Measurements from ENCODE around the gene SORCS1.

The SORCS1 gene

GRCh38 chr10:106780632-106781031 is 383.9 kb downstream of the SORCS1 start:
- intact Hi-C loops (cut with micrococcal nuclease), result no loop called here
- Mint-ChIP-seq H3K9me3 (no peaks in the 10 kb centered on the region), H3K36me3 (ENCODE audit: low read depth) (no peaks in the 10 kb centered on the region), H3K27ac (no peak overlapping the region), H3K4me3 (no peak overlapping the region), H3K27me3 (peaks cover 8% of the 10 kb centered on the region), H3K4me1 (ENCODE audit: low read depth) (no peaks in the 10 kb centered on the region)

DNA sequence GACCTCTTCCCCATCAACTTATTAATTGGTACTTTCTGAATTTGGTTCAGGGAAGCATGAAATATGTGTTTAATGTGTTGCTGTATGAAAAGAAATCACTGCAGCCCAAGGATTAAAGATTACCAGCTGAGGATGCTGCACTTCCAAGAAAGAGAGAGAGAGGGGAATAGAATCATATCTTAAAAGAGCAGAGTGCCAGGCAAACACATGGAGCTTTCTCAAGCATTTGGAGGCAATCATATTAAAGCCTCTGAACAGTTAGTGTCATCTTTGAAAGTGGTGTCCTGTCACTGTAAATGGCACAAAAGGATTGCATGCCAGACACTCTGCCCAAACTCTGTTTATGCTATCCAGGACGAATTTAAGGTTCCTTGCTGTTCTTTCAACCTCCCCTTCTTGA is 386.7 kb downstream of the SORCS1 start:
- Mint-ChIP-seq H3K27ac (no peak overlapping the region), H3K36me3 (ENCODE audit: low read depth) (no peaks in the 10 kb centered on the region), H3K4me1 (ENCODE audit: low read depth) (no peaks in the 10 kb centered on the region), H3K9me3 (no peaks in the 10 kb centered on the region), H3K27me3 (peaks cover 11% of the 10 kb centered on the region), H3K4me3 (no peak overlapping the region)
- intact Hi-C loops (cut with micrococcal nuclease), result no loop called here

DNA sequence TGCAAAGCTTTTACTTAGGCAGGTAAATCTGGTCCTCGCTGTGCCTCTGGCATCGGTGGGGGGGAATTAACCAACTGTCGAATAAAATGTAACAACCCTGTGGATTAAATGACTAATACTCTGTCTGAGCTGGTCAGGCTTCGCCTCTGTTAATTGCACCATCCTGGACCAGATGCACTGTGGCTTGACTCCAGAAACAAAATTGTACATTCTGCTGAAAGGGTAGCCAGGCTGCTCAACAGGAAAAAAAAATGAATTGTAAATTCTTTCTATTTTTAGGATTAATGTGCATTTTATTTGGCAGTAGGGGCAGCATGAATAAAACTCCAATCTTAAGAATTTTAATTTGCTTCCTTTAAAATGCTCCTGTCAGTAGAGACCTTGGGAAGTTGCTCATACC is 389.4 kb downstream of the SORCS1 start:
- intact Hi-C loops (cut with micrococcal nuclease), result no loop called here
- H3K27ac Mint-ChIP-seq, result no peak overlapping the region

DNA sequence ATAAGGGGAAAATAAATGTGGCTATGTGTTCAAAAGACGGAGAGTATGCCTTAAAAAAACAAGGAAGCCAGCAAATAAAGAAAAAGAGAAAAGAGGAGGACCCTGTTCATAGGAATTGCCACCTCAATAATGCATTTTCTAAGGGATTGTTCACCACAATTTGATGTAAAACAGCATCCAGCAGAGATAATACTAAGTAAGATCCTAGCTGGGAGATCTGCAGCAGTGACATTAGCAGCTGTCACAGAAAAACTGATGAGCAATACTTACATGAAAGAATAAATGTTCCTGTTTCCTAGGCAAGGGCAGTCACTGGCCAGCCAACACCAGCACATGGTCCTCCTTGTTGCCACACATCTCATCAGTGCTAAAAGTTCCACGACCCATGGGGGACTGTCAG is 391.5 kb downstream of the SORCS1 start:
- Mint-ChIP-seq H3K27ac (no peak overlapping the region), H3K9me3 (no peaks in the 10 kb centered on the region), H3K4me3 (no peak overlapping the region), H3K27me3 (peaks cover 3% of the 10 kb centered on the region), H3K36me3 (ENCODE audit: low read depth) (no peaks in the 10 kb centered on the region), H3K4me1 (ENCODE audit: low read depth) (no peaks in the 10 kb centered on the region)
- intact Hi-C loops (cut with micrococcal nuclease), result no loop called here

More for the DNA sequence above, 389.4 kb downstream of the SORCS1 start:
- Mint-ChIP-seq H3K36me3 (ENCODE audit: low read depth) (no peaks in the 10 kb centered on the region), H3K4me3 (no peak overlapping the region), H3K9me3 (no peaks in the 10 kb centered on the region), H3K4me1 (ENCODE audit: low read depth) (no peaks in the 10 kb centered on the region), H3K27me3 (peaks cover 3% of the 10 kb centered on the region)

DNA sequence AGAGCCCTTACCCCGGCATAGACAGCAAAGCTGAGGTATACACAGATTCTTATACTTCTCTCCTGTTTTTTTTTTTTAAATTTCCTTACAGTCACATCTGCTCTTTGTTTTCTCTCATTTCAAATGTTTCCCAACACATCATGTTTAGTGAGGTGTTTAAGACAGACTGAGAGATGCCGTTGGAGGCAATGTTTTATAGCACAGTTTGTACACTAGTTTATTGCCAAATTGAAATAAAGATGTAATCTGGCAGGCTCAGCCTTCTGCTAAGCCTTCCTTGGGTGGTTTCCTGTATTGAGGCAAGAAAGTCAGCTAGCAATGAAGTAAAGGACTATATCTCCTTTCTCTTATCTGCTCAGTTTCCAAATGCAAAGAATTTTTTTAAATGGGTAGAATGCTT is 393.4 kb downstream of the SORCS1 start:
- Mint-ChIP-seq H3K36me3 (ENCODE audit: low read depth) (no peaks in the 10 kb centered on the region), H3K9me3 (no peaks in the 10 kb centered on the region), H3K4me1 (ENCODE audit: low read depth) (no peaks in the 10 kb centered on the region), H3K27ac (no peak overlapping the region), H3K4me3 (no peak overlapping the region), H3K27me3 (peaks cover 6% of the 10 kb centered on the region)
- intact Hi-C loops (cut with micrococcal nuclease), result no loop called here

DNA sequence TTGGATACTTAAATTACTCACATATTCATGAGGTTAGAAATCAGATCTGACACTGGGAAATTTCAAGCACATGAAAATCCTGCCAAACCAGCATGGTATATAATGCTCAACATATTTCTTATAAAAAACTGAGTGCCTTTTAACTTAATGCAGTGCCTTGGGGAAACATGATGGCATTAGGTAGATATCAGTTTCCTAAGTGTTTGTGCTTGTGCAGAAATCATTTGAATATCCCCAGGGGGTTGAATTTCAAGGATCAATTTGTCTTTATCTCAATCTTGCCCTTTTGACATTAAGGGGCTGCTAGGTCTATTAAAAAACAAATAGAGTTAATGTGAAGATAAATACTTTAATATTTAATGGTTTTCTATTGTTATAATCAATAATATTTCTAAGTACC is 396.3 kb downstream of the SORCS1 start:
- Mint-ChIP-seq H3K36me3 (ENCODE audit: low read depth) (no peaks in the 10 kb centered on the region), H3K27ac (no peak overlapping the region), H3K4me1 (ENCODE audit: low read depth) (no peaks in the 10 kb centered on the region), H3K27me3 (peaks cover 5% of the 10 kb centered on the region), H3K4me3 (no peak overlapping the region), H3K9me3 (no peaks in the 10 kb centered on the region)
- intact Hi-C loops (cut with micrococcal nuclease), result no loop called here

- peaks cover 5% of the 10 kb centered on the region for H3K27me3 Mint-ChIP-seq
- H3K4me3 Mint-ChIP-seq, result no peak overlapping the region
- H3K4me1 Mint-ChIP-seq (ENCODE audit: low read depth), result no peaks in the 10 kb centered on the region
- intact Hi-C loops (cut with micrococcal nuclease), result no loop called here
- H3K9me3 Mint-ChIP-seq, result no peaks in the 10 kb centered on the region
- H3K36me3 Mint-ChIP-seq (ENCODE audit: low read depth), result no peaks in the 10 kb centered on the region
- H3K27ac Mint-ChIP-seq, result no peak overlapping the region
These were observed 398.6 kb downstream of the SORCS1 start for GRCh38 chr10:106765928-106766327.

GRCh38 chr10:106765241-106765754 is 399.2 kb downstream of the SORCS1 start:
- Mint-ChIP-seq H3K4me1 (ENCODE audit: low read depth) (no peaks in the 10 kb centered on the region), H3K4me3 (no peak overlapping the region), H3K9me3 (no peaks in the 10 kb centered on the region), H3K36me3 (ENCODE audit: low read depth) (no peaks in the 10 kb centered on the region), H3K27me3 (peaks cover 7% of the 10 kb centered on the region), H3K27ac (no peak overlapping the region)
- intact Hi-C loops (cut with micrococcal nuclease), result no loop called here

GRCh38 chr10:106764360-106764759 is 400.1 kb downstream of the SORCS1 start:
- H3K9me3 Mint-ChIP-seq, result no peaks in the 10 kb centered on the region
- intact Hi-C loops (cut with micrococcal nuclease), result no loop called here
- peaks cover 7% of the 10 kb centered on the region for H3K27me3 Mint-ChIP-seq
- H3K27ac Mint-ChIP-seq, result no peak overlapping the region
- H3K36me3 Mint-ChIP-seq (ENCODE audit: low read depth), result no peaks in the 10 kb centered on the region
- H3K4me1 Mint-ChIP-seq (ENCODE audit: low read depth), result no peaks in the 10 kb centered on the region
- no peak overlapping the region for H3K4me3 Mint-ChIP-seq

DNA sequence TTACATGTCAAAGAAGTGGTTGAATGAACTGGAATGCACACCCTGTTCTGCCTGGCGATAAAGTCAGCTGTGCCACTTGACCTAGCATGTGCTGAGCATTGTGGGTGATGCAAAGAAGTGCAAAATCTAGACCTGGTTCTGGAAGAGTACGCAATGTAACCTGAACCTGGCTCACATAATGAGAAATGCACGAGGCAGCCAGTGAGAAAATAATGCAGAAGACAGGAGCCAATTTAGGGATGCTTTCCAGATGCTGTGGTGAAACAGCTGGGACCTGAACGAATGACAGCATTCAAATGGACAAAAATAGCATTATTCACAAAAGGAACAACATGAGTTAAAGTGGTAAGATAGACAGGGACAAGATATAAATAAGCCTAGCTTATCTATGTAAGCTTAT is 402.6 kb downstream of the SORCS1 start:
- Mint-ChIP-seq H3K4me3 (no peak overlapping the region), H3K27me3 (peaks cover 7% of the 10 kb centered on the region), H3K36me3 (ENCODE audit: low read depth) (no peaks in the 10 kb centered on the region), H3K27ac (no peak overlapping the region), H3K9me3 (peaks cover 7% of the 10 kb centered on the region), H3K4me1 (ENCODE audit: low read depth) (peaks cover under 1% of the 10 kb centered on the region)
- intact Hi-C loops (cut with micrococcal nuclease), result no loop called here

DNA sequence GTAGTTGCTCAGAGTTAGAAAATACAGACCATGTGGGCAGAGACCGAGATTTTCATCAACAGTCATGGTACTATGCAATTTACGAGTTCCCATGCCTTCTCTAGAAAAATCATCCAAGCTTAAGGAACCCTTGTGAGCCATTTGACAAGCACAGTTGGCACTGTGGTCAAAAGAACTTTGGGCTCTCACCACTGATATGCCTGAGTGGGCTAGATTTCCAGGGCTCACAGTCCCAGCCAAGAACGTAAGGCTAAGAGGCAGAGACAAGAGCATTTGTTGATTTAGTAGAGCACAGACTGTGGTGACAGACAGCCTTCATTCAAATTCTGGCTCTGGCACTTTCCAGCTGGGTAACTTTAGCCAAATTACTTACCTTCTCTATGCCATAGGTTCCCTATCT is 407.0 kb downstream of the SORCS1 start:
- H3K27ac Mint-ChIP-seq, result no peak overlapping the region
- peaks cover 5% of the 10 kb centered on the region for H3K4me1 Mint-ChIP-seq (ENCODE audit: low read depth)
- no peak overlapping the region for H3K4me3 Mint-ChIP-seq
- no peaks in the 10 kb centered on the region for H3K36me3 Mint-ChIP-seq (ENCODE audit: low read depth)
- peaks cover 22% of the 10 kb centered on the region for H3K9me3 Mint-ChIP-seq
- H3K27me3 Mint-ChIP-seq, result peaks cover 3% of the 10 kb centered on the region
- intact Hi-C loops (cut with micrococcal nuclease), result no loop called here

DNA sequence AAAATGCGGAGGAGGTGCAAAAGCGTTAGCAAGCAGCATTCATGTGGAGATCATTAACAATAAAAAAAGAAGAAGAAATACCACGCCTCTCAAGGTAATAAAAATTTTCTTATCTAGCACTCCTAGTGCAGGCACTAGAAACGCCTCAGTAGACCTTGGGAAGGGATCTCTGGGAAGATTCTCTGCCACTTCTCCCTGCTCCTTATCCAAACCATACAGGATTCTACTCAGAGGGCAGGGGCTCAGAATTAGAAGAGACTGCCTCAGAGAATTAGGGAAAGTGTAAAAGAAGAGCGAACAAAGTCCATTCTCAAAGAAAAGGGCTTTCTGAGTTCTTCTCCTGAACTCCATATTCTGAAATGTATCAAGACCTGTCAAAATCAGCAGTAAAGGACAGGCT is 413.4 kb downstream of the SORCS1 start:
- H3K9me3 Mint-ChIP-seq, result peaks cover 8% of the 10 kb centered on the region
- no peaks in the 10 kb centered on the region for H3K27me3 Mint-ChIP-seq
- no peak overlapping the region for H3K4me3 Mint-ChIP-seq
- no peaks in the 10 kb centered on the region for H3K36me3 Mint-ChIP-seq (ENCODE audit: low read depth)
- H3K27ac Mint-ChIP-seq, result no peak overlapping the region
- intact Hi-C loops (cut with micrococcal nuclease), result no loop called here
- no peaks in the 10 kb centered on the region for H3K4me1 Mint-ChIP-seq (ENCODE audit: low read depth)

- no peaks in the 10 kb centered on the region for H3K4me1 Mint-ChIP-seq (ENCODE audit: low read depth)
- no peaks in the 10 kb centered on the region for H3K27me3 Mint-ChIP-seq
- no peaks in the 10 kb centered on the region for H3K9me3 Mint-ChIP-seq
- intact Hi-C loops (cut with micrococcal nuclease), result no loop called here
- no peak overlapping the region for H3K4me3 Mint-ChIP-seq
- H3K36me3 Mint-ChIP-seq (ENCODE audit: low read depth), result no peaks in the 10 kb centered on the region
- H3K27ac Mint-ChIP-seq, result no peak overlapping the region
These were observed 417.6 kb downstream of the SORCS1 start for GRCh38 chr10:106746868-106747267.

DNA sequence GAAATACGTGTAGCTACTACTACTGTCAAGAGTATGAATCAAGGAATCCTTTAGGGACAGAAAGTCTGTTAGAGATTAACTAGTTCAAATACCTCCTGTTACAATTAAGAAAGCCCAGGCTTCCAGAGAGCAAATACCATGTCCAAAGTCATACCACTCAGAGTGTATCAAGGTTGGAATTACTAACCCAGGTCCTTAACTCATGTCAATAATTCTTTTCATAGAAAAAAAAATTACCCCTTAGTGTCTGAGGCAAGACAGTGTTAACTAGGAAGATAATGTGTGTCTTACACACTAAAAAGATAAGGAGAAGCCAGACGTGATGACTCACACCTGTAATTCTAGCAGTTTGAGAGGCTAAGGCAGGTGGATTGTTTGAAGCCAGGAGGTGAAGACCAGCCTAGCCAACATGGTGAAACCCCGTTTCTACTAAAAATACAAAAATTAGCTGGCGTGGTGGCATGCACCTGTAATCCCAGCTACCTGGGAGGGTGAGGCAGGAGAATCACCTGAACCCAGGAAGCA is 423.4 kb downstream of the SORCS1 start:
- Mint-ChIP-seq H3K36me3 (ENCODE audit: low read depth) (no peaks in the 10 kb centered on the region), H3K9me3 (no peaks in the 10 kb centered on the region), H3K4me3 (no peak overlapping the region), H3K4me1 (ENCODE audit: low read depth) (no peaks in the 10 kb centered on the region), H3K27me3 (no peaks in the 10 kb centered on the region), H3K27ac (no peak overlapping the region)
- intact Hi-C loops (cut with micrococcal nuclease), result no loop called here

DNA sequence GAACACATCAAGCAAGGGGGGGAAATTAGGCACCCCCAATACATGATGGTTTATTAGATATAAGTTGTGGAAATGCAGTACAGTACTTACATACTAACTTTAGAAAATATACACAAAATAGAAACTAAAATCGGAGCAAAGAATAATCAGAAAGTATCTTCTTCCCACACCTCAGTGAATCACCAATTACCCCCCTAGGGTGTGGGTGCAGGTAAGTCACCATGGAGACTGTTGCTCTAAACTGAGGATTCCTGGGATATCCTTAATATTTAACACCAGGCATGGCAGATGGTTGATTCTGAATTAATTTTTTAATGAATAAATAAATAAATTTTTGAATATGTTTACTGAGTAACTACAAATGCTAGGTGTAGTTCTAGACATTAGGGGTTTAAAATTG is 424.4 kb downstream of the SORCS1 start:
- no peaks in the 10 kb centered on the region for H3K36me3 Mint-ChIP-seq (ENCODE audit: low read depth)
- no peak overlapping the region for H3K4me3 Mint-ChIP-seq
- intact Hi-C loops (cut with micrococcal nuclease), result no loop called here
- H3K4me1 Mint-ChIP-seq (ENCODE audit: low read depth), result no peaks in the 10 kb centered on the region
- H3K27me3 Mint-ChIP-seq, result no peaks in the 10 kb centered on the region
- no peak overlapping the region for H3K27ac Mint-ChIP-seq
- H3K9me3 Mint-ChIP-seq, result no peaks in the 10 kb centered on the region
